ENCODE measurements around the gene RASGRP4.

DNA sequence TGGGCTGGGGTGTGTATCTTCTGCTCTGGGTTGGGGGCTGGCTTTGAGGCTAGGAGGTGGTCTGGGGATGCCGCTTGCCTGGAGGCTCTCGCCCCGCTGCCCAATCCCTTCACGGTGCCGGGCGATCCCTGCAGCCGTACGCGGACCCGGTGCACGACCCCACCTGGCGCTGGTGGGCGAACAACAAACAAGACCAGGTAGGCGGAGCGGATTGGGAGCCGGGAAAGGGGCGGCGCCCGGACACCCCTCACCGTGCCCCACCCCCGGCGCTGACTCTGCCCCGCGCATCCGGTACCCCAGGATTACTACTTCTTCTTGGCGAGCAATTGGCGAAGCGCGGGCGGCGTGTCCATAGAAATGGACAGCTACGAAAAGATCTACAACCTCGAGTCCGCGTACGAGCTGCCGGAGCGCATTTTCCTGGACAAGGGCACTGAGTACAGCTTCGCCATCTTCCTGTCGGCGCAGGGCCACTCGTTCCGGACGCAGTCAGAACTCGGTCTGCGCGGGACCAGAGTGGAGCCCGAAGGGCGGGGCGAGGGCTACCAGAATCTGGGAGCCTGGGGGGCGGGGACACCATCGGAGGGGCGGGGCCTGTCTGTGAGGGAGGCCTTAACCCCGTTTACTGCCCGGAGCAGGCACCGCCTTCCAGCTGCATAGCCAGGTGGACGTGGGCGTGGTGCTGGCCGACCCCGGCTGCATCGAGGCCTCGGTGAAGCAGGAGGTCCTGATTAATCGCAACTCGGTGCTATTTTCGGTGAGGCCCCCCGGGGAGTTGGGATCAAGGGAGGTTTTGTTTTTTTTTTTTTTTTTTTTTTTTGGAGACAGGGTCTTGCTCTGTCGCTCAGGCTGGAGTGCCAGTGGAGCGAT is 63.7 kb downstream of the RASGRP4 start:
- TF ChIP-seq CTCF (IDR thresholded peaks at IDR 0.05), result no peak
- no peak for TF ChIP-seq POLR2AphosphoS5 (IDR thresholded peaks at IDR 0.05)
- no peak for TF ChIP-seq POLR2A (IDR thresholded peaks at IDR 0.05)

Measured in suprapubic skin (tissue), 4 donors.